ENCODE measurements around the gene ZNF575. TPM values are rescaled to one million over a fixed set of nuclear protein-coding genes. Genes with fewer than 3 reads are reported as not detected.

Gene ZNF575
- total RNA-seq, 1 experiment from 2014 or later, result 2.8 TPM

DNA sequence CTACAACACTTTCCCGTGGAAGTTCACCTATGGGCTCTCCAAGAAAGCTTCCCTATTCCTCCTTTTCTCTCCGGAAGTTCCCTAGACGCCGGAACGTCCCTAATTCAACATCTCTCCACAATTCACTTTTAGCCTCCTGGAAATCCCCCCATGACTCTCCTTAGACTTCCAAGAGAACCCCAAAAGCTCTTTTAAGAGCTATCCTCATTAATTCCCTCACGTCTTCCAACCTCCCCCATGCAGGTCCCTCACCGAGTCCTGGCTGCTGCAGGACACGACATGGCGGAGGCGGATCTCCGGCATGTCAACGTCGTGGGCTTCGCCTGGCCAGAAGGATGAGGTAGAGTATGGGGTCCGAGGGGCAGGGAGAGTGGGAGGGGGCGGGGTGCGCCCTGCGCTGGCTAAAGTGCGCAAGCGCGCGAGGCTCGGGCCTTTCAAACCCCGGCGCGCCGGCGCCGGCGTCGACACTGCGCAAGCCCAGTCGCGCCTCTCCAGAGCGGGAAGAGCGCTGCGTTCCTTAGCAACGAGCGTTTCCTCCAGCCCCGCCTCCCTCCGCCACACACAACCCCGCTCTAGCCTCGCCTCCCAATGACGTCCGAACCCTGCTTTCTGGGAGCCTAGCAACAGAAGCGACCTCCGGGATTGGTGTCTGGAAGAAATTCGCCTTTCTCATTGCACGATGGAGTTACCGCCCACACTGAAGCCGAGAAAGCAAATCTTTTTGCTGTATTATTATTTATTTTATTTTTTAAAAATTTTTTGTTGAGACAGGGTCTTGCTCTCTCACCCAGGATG lies 42.4 kb downstream of the ZNF575 start, which contains the start of the genes PINLYP and XRCC1:
Gene PINLYP, plus strand, starts transcription at position 646 of the 795 bp plus-strand sequence. CDS start 1,391 bp downstream, outside the sequence.
Gene XRCC1, minus strand, starts transcription at position 372 of the 795 bp plus-strand sequence. Its CDS starts 69 bp downstream, at position 303.
- Mint-ChIP-seq H3K36me3 (ENCODE audit: insufficient read depth, unreplicated experiment) (peaks cover 17% of the 10 kb centered on the region), H3K27ac (ENCODE audit: unreplicated experiment) (peak within 1 kb of the TSS; percentile 95), H3K9me3 (ENCODE audit: low read depth, unreplicated experiment) (no peaks in the 10 kb centered on the region), H3K4me1 (ENCODE audit: low read depth, unreplicated experiment) (no peaks in the 10 kb centered on the region), H3K4me3 (ENCODE audit: low read depth, unreplicated experiment) (peak within 1 kb of the TSS; percentile 98), H3K27me3 (ENCODE audit: unreplicated experiment) (peaks cover 14% of the 10 kb centered on the region)
- intact Hi-C loops (cut with micrococcal nuclease; ENCODE audit: unreplicated experiment), result no loop called here
- BruUV-seq (replicated peaks), result no TSS peak
- no peak for TF ChIP-seq CTCF (IDR thresholded peaks at IDR 0.05; ENCODE audit: unreplicated experiment)
- peak; percentile 98 for DNase-seq
- CTCF ChIA-PET, result interaction anchor here (0.7 kb wide), 1 partner anchor 21 kb away, joined by 3 read pairs; the partner anchor contains the start of genes IRGQ and ZNF576

- no peak for TF ChIP-seq CTCF (IDR thresholded peaks at IDR 0.05; ENCODE audit: unreplicated experiment)
- Mint-ChIP-seq H3K27me3 (ENCODE audit: unreplicated experiment) (peaks cover 14% of the 10 kb centered on the region), H3K27ac (ENCODE audit: unreplicated experiment) (peak overlapping the region; percentile 95), H3K9me3 (ENCODE audit: low read depth, unreplicated experiment) (no peaks in the 10 kb centered on the region), H3K4me1 (ENCODE audit: low read depth, unreplicated experiment) (no peaks in the 10 kb centered on the region), H3K36me3 (ENCODE audit: insufficient read depth, unreplicated experiment) (peaks cover 13% of the 10 kb centered on the region), H3K4me3 (ENCODE audit: low read depth, unreplicated experiment) (peak overlapping the region; percentile 98)
- DNase-seq, result no peak
- BruUV-seq (replicated peaks), result no TSS peak
- CTCF ChIA-PET, result no interaction called here
- intact Hi-C loops (cut with micrococcal nuclease; ENCODE audit: unreplicated experiment), result no loop called here
Measured at GRCh38 chr19:43575955-43576878, 43.2 kb downstream of the ZNF575 start.

DNA sequence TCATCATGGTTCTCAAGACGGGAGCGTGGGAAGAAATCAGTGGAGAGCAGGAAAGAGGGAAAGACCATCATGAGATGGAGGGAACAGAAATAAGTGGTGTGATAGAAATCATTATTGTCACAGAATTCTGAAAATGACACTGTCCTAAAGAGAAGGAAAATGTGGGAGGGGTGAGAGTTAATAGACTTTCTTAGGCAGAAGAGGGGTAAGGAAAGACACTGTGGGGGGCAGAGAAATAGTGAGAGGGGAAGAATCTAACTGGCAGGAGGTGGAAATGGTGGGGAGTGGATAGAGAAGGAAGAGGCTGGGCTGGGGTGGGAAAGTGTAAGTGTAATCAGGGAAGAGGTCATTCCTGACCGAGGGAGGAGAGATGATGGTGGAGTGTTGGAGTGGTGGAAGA lies 45.8 kb downstream of the ZNF575 start:
- intact Hi-C loops (cut with micrococcal nuclease; ENCODE audit: unreplicated experiment), result no loop called here
- no peak overlapping the region for H3K27ac Mint-ChIP-seq (ENCODE audit: unreplicated experiment)
- H3K4me3 Mint-ChIP-seq (ENCODE audit: low read depth, unreplicated experiment), result no peak overlapping the region
- H3K36me3 Mint-ChIP-seq (ENCODE audit: insufficient read depth, unreplicated experiment), result peaks cover 12% of the 10 kb centered on the region
- TF ChIP-seq CTCF (IDR thresholded peaks at IDR 0.05; ENCODE audit: unreplicated experiment), result no peak
- peaks cover 14% of the 10 kb centered on the region for H3K27me3 Mint-ChIP-seq (ENCODE audit: unreplicated experiment)
- no peaks in the 10 kb centered on the region for H3K4me1 Mint-ChIP-seq (ENCODE audit: low read depth, unreplicated experiment)
- CTCF ChIA-PET, result interaction anchor here (0.6 kb wide), 1 partner anchor 17 kb away, joined by 5 read pairs; no protein-coding TSS in a partner anchor
- no TSS peak for BruUV-seq (replicated peaks)
- no peak for DNase-seq
- no peaks in the 10 kb centered on the region for H3K9me3 Mint-ChIP-seq (ENCODE audit: low read depth, unreplicated experiment)

GRCh38 chr19:43581467-43581866 lies 48.5 kb downstream of the ZNF575 start:
- no TSS peak for BruUV-seq (replicated peaks)
- no peak for DNase-seq
- no peak for TF ChIP-seq CTCF (IDR thresholded peaks at IDR 0.05; ENCODE audit: unreplicated experiment)
- Mint-ChIP-seq H3K27me3 (ENCODE audit: unreplicated experiment) (peaks cover 14% of the 10 kb centered on the region), H3K27ac (ENCODE audit: unreplicated experiment) (no peak overlapping the region), H3K9me3 (ENCODE audit: low read depth, unreplicated experiment) (no peaks in the 10 kb centered on the region), H3K4me3 (ENCODE audit: low read depth, unreplicated experiment) (no peak overlapping the region), H3K4me1 (ENCODE audit: low read depth, unreplicated experiment) (peaks cover 10% of the 10 kb centered on the region), H3K36me3 (ENCODE audit: insufficient read depth, unreplicated experiment) (no peaks in the 10 kb centered on the region)
- CTCF ChIA-PET, result no interaction called here
- intact Hi-C loops (cut with micrococcal nuclease; ENCODE audit: unreplicated experiment), result no loop called here

Measured in Calu3 (cell line).